HG03139 (cell line): Measurements from ENCODE around the gene UBE2R2.
"Not testable (repeated sequence)": the region's sequence is repeated elsewhere in the genome, so short reads cannot be mapped to it uniquely, and the experiment has no call there.

Experiments used
- ATAC-seq: cut with Tn5 transposase; IDR thresholded peaks from one replicate; pipeline ENCODE4 v1.9.1; 2021; ENCODE audit not compliant: unreplicated experiment

Gene UBE2R2

GRCh38 chr9:33837138-33837537 lies 20.2 kb downstream of the UBE2R2 start:
- ATAC-seq = no peak

DNA sequence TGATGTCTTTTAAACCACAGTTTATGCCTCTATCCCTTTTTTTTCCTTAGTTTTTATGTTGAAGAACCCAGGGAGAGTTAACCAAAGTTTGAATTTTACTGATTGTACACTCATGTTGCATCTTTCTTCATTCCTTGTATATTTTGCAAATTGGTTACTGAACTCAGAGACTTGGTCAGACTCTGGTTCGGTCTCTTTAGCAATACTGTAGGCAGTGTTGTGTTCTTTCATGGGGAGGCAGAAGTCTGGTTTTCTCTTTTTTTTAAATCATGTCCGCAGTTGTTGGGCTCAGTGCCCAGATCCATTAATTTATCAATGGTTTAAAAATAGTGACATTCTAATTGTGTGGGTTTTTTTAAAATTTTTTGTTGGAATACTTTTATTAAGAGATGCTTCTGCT lies 23.4 kb downstream of the UBE2R2 start:
- no peak for ATAC-seq

GRCh38 chr9:33843312-33843961 lies 26.5 kb downstream of the UBE2R2 start:
- no peak for ATAC-seq

DNA sequence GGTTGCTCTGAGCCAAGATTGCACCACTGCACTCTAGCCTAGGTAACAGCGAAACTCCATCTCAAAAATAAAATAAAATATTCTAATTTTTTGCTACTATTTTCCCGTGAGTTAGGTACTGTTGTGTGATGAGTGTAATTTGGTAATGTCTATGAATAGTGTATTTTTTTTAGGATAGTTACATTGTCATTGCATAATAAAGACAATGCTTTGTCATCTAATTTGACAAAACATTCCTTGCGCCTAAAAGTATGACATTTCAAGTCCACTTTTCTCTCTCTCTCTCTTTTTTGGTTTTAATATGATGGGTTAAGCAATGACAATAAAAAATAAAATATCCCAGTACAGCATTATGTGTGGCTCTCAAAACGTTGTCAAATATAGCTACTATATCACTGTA lies 29.3 kb downstream of the UBE2R2 start:
- ATAC-seq = no peak

DNA sequence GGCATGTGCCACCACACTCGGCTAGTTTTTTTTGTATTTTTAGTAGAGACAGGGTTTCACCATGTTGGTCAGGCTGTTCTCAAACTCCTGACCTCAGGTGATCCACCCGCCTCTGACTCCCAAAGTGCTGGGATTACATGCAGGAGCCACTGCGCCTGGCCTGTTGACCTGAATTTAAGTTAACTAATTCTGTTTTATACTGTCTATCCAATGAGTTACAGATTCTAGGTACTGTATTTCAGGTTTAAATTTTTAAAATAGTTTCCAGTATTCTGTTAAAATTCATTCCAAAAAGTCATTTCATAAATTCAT lies 30.9 kb downstream of the UBE2R2 start:
- ATAC-seq = not testable (repeated sequence)

DNA sequence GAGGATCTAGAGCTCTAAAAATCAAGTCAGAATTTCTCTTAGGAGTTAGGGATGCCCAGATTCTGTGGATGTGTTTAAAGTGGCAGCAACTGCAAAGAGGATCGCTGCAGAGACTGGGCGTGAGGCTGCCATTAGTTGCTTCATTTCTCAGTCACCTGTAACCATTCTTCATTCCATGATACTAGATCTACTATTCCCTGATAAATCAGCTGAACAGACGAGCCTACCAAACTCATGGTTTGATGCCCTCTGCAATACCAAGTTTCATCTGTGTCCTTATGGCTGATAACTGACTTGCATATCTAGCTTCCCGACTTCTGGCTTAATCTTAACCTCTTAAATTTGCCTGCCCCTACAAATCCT lies 33.3 kb downstream of the UBE2R2 start:
- no peak for ATAC-seq

- ATAC-seq = no peak
Observed at GRCh38 chr9:33850677-33851076, 33.7 kb downstream of the UBE2R2 start.

- no peak for ATAC-seq
Observed at GRCh38 chr9:33851301-33851700, 34.3 kb downstream of the UBE2R2 start.

DNA sequence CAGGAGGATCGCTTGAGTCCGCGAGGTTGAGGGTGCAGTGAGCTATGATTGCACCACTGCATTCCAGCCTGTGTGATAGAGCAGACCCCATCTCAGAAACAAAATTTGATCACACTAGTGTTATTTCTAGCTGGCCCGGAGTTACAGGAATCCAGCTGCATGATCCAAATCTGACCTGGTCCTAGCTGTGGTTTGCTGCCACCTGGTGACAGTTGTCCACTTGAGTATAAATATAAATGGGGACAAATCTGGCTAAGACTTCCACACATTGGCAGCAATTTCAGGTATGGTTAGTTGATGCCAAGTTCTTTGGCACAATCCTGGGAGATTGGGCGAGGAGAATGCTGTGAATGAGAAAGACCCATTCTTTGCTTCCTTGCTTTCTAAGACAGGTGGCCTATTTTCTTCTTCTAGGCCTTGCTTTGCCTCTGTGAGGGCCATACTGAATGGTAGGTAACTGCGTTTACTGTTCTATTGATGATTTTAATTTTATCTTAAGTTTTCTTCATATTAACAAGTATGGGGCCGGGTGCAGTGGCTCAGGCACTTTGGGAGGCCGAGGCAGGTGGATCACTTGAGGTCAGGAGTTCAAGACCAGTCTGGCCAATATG lies 35.4 kb downstream of the UBE2R2 start:
- no peak for ATAC-seq

- no peak for ATAC-seq
Observed at GRCh38 chr9:33856247-33856646, 39.3 kb downstream of the UBE2R2 start.

- no peak for ATAC-seq
Observed at GRCh38 chr9:33858423-33858822, 41.5 kb downstream of the UBE2R2 start.

DNA sequence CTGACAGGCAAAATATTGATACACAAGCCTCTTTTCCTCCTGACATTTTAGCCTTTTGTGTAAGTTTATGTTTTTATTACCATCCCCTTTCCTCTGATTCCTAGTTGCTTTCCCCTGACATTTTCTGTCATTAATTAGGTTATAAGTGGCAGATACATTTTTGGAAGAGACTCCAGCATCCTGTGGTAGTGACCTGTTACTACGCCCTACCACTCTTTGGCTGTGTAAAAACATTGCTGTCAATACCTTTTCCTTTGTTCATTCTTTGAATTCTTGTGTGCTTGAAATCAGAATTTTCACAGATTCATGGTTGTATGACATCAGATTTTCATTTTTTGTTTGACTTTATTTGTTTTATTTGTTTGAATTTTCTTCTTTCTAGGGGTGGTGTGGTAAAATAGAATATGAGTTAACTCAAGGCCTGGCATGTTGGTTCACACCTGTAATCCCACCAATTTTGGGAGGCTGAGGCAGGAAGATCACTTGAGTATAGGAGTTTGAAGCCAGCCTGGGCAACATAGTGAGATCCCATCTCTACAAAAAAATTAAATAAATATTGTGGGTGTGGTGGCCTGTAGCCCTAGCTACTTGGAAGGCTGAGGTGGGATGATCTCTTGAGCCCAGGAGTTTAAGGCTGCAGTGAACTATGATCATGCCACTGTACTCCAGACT lies 43.4 kb downstream of the UBE2R2 start:
- no peak for ATAC-seq

DNA sequence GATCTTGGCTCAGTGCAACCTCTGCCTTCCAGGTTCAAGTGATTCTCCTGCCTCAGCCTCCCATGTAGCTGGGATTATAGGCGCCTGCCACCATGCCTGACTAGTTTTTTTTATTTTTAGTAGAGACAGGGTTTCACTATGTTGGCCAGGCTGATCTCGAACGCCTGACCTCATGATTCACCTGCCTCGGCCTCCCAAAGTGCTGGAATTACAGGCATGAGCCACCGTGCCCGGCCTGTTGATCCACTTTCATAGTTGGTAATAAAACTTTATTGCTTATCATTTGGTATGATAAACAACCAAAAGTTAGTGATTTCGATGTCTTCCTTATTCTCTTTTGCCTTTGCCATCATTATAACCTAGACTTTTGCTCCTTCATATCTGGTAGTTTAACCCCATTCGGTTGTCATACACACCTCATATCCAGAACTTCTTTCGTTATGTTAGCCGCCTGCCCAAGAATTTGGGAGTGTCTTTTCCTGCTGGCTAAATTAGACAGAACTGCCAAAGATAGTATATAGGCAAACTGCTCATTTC lies 45.0 kb downstream of the UBE2R2 start:
- no peak for ATAC-seq

- ATAC-seq = not testable (repeated sequence)
Observed at GRCh38 chr9:33863027-33863426, 46.1 kb downstream of the UBE2R2 start.

DNA sequence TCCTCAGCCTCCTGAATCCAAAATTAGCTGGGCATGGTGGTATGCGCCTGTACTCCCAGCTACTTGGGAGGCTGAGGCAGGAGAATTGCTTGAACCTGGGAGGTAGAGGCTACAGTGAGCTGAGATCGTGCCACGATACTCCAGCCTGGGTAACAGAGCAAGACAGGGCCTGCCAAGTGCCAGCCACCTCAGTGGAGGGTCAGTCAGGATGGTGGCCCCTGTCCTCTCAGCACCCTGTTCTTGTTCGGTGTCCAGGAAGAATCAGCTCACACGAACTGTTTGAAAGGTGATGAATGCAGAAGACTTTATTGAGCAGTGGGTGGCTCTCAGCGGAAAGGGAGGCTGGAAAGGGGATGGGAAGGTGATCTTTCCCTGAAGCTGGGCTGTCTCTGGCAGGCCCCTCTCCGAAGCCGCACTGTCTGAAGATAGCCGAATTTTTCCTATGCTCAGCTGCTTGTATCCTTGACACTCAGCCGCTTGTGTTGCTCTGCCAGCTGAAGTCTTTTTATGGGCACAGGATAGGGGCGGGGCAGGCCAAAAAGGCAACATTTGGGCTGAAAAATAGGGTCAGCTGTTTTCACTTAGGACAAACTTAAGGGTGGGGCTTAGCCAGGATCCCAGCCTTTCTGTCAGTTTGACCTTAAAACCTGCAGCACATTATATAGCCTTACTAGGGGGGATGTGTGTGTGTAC lies 50.9 kb downstream of the UBE2R2 start:
- ATAC-seq = no peak

DNA sequence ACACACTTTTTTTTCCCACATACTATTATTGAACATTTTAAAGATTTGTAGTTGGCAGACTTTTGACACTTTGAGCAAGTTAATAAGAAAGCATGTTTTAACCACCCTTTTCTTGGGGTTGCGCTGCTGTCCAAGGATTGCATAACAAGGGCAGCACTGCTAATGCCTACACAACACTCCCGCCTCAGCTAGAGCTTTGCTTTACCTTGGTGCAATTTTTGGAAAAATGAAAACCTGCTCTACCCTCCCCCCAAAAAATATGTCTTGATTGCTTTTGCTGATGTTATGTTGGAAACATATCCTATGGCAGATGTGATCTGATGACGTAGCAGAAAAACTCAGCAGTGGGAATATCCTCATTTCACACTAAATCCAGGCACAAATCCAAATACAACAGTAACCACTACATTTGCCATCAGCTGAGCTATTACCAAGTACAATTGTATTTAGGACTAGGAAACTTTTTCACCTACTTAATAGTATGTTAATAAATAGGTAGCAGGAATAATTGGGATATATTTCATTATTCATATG lies 51.5 kb downstream of the UBE2R2 start:
- no peak for ATAC-seq

DNA sequence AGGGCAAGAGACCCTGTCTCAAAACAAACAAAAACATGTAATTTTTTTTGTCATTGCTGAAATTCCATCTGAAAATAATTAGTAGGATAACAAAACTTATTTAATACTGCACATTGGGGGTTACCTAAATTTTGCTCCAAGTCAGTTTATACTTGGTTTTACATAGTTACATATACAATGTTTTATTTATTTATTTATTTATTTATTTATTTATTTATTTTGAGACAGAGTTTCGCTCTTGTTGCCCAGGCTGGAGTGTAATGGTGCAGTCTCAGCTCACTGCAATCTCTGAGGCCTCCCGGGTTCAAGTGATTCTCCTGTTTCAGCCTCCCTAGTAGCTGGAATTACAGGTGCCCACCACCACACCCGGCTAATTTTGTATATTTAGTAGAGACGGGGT lies 52.3 kb downstream of the UBE2R2 start:
- not testable (repeated sequence) for ATAC-seq

DNA sequence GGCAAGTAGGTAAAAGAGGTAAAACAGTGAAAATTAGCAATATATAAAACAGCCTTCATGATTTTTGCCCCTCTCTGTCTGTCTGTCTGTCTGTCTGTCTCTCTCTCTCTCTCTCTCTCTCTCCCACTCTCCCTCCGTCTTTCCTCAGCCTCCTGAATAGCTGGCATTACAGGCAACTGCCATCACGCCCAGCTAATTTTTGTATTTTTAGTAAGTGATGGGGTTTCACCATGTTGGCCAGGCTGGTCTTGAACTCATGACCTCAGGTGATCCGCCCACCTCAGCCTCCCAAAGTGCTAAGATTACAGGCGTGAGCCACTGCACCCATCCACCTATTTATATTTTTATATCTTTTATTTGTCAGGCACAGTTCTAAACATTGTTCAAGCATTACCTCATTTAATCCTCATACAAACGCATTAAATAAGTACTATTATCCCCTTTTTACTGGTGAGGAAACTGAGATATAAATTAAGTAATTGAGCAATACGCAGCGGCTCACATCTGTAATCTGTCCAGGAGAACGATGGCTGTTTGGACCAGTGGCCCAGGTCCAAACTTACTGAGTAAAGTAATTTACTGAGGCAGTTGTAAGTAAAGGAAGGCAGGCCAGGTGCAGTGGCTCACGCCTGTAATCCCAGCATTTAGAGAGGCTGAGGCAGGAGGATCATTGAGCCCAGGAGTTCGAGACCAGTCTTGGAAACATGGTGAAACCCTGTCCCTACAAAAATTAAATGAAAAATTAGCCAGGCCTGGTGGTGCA lies 60.9 kb downstream of the UBE2R2 start:
- no peak for ATAC-seq

DNA sequence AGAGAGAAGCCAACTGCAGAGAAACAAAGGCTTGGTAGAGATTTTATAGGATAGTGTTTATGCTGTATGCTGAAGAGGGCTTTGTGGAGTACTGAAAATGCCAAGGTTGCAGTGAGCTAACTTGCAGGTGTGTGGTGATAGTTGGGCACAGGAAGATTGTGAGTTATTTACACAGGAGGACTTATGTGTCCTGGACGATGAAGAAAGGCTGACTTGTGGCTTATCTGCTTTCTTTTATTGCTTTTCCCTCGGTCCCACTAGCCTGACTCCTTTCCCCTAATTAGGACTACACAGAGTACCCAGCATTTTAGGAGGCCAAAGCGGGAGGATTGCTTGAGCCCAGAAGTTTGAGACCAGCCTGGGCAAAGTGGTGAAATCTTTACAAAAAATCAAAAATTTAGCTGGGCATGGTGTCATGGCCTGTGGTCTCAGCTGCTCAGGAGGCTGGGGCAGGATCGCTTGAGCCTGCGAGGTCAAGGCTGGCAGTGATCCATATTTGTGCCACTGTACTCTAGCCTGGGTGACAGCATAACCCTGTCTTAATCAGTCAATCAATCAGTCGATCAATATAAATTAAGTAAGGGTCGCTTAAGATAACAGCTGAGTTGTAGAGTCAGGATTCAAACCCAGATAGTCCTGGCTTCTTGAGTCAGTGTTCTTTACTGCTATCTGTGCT lies 61.9 kb downstream of the UBE2R2 start:
- no peak for ATAC-seq
